ENCODE measurements around the gene PNPLA8.
"Not testable (repeated sequence)": the region's sequence is repeated elsewhere in the genome, so short reads cannot be mapped to it uniquely, and the experiment has no call there.

Gene PNPLA8

GRCh38 chr7:108468246-108468645 lies 57.7 kb downstream of the PNPLA8 start:
- no peak for DNase-seq

DNA sequence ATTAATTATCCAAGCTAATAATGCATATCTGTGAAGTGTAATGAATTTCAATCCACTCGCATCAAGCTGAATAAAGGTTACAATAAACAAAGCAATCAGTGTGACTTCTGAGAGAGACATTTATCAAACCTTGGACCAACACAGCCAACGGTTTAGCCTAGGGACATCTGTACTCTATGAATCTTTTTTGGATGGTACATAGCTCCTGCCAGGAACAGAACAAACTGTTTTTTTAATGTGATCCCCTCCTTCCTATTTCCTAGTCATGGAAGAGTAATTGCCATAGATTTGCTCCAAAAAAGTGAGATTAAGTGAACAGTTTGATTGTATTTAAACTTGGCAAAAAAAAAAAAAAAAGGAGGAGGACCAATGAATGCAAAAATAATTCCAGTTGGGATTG lies 58.5 kb downstream of the PNPLA8 start:
- DNase-seq, result no peak

- DNase-seq, result not testable (repeated sequence)
Measured at GRCh38 chr7:108466322-108466721, 59.6 kb downstream of the PNPLA8 start.

DNA sequence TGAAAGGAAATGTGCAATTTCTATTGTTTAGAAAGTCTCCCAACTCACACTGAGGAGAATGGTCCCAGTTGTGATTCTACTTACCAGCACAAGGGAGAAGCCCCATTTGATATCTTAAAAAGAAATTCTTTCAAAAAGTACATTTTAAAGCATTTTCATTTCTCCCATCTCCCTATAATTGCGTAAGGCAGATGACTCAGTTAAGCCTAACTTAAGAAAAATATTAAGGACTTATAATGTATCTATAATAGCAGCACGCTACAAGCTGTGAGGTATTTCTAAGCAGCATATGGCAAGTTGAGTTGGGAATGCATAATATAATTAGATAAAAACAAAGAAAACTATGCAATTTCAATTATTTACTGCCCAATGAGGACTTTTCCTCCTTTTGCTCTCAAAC lies 61.2 kb downstream of the PNPLA8 start:
- DNase-seq, result no peak

GRCh38 chr7:108463613-108464012 lies 62.3 kb downstream of the PNPLA8 start:
- no peak for DNase-seq

DNA sequence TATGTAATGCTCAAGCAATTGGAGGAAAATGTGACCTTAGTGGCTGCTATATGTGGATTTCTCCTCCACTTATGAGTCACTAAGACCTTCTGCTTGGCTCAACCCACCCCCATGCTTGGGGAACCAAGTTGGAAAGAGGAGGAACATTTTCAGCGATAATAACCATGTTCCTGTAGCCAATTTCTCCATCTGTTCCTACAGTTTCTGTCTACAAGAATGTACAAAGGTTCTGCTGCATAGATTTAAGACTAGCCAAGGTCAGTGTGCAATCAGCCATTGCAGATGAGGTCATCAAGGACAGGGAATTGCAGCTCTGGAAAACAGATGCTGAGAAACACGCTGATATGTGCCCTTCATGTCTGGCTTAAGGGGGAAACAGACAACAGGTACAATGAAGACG lies 64.1 kb downstream of the PNPLA8 start:
- DNase-seq, result no peak

- no peak for DNase-seq
Measured at GRCh38 chr7:108460964-108461363, 65.0 kb downstream of the PNPLA8 start.

DNA sequence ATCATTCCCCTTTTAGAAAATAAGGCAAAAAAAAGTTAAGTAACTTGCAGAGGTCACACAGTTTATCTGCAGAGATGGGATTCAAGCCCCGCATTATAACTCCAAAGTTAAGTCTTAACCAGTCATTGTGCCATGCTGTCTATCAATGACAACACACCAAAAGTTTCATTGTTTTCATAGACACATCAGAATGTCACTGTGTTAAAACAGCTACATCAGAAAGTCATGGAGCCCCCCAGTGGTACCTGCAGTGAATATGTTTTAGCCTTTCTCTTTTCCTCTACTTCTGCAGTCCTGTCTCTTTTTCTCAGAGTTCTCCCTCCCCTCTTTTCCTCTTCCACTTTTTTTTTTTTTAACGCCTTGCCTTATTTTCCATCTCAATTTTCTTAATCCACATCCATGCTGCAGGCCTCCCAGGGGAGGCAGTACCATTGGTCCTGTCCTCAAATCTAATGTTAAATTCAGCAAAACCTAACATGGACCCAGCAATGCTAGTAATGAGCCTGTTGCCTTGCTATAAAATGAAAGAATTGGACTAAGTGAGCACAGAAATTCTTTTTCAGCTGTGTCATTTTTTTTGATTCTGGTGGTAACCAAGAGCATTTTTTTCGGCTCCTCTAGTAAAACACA lies 65.9 kb downstream of the PNPLA8 start:
- peak; percentile 29 for DNase-seq

DNA sequence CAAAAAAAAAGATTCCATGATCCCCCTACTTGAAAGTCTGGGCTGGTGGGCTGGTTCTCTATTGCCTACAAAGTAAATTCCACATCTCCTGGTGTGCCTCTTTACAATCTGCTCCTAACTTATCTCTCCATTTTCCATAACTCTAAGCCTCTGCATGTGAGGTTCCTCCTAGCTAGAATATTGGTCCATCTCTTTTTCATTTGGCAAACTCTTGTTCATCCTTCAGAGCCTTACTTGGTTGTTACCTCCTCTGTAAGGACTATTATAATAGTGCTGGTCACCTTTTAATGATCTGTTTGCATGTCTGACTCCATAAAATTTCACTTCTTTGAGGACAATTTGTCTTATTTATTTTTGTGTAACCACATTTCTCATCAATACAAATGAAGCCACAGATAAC lies 68.1 kb downstream of the PNPLA8 start:
- no peak for DNase-seq

GRCh38 chr7:108456845-108457540 lies 68.9 kb downstream of the PNPLA8 start:
- DNase-seq, result no peak

DNA sequence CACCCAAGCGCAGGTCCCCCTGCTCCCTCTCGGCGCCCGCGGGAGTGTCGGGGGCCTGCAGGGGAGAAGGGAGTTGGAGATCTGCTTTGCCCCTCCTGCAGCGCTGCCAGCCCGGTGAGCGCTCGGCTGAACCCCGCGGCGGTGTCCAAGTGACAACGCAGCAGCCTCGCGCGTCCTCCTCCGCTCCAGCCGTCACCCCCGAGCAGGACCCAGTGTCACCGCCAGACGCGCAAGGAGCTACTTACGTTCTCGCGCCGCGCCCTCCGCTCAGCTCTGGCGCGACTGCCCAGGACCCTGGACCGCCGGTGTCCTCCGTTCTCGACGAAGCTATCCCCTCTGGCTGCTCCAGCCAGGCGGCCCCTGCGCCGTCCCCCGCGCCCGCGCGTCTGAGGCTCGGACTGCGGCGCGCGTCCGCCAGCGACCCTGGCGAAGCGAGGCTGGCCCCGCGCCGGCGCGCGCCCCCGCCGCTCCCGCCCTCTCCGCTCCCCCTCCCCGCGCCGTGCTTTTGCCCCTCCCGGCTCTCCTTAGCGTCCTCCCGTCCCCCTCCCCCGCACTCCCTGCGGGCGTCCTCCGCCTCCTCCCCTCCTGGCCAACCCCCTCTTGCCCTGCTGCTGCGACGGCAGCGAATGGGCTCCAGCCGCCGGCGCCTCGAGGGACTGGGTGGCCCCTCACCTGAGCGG lies 69.8 kb downstream of the PNPLA8 start, which contains the start of gene NRCAM:
Gene NRCAM, minus strand, starts transcription at position 439 of the 680 bp plus-strand sequence. CDS start 216,372 bp downstream, outside the sequence.
- peak; percentile 79 for DNase-seq

GRCh38 chr7:108455551-108455997 lies 70.4 kb downstream of the PNPLA8 start:
- no peak for DNase-seq

GRCh38 chr7:108454674-108455550 lies 71.0 kb downstream of the PNPLA8 start:
- DNase-seq, result no peak

DNA sequence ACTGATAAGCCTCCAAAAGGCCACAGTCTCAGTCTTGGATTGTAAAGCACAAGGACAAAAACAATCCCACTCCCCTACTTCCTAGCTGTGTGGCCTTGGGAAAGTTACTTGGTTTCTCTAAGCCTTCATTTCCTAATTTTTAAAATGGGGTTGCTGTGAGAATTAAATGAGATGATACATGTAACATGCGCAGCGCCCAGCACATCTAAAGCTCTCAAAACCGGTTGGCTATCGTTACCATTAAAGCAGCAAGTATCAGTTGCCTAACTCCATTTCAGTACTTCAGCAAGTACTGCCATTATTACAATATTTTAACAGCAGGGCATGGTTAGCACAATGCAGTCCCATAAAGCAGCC lies 71.6 kb downstream of the PNPLA8 start:
- no peak for DNase-seq

- no peak for DNase-seq
Measured at GRCh38 chr7:108453320-108453719, 72.6 kb downstream of the PNPLA8 start.

DNA sequence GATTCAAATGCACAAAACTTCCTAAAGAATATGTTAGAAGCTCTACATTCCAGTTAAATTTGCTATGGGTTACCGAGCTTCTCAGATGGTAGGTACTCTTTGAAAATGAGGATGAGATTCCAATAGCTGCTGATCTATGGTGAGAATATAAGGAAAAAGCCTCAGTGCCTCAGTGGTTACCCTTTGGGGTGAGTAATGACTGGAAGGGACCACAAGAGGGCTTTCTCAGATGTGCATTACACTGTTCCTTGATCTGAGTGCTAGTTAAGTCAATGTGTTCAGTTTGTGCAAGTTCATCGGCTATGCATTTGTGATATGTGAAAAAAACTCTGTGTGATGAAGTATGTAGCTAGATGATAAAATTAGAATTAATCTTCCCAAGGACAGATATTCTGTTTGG lies 73.2 kb downstream of the PNPLA8 start:
- no peak for DNase-seq

DNA sequence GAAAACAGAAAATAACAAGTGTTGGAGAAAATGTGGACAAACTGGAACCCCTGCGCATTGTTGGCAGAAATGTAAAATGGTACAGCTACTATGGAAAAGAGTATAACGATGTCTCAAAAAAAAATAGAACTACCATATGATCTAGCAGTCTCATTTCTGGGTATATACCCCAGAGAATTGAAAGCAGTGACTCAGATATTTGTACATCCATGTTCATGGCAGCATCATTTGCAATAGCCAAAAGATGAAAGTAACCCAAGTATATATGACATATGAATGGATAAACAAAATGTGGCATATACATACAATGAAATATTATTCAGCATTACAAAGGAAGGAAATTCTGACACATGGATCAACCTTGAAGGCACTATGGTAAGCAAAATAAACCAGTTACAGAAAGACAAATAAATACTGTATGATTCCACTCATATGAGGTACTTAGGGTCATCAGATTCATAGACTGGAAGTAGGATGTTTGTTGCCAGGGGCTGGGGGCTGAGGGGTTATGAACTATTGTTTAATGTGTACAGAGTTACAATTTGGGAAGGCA lies 74.6 kb downstream of the PNPLA8 start:
- DNase-seq, result no peak

GRCh38 chr7:108450160-108450559 lies 75.8 kb downstream of the PNPLA8 start:
- DNase-seq, result no peak

DNA sequence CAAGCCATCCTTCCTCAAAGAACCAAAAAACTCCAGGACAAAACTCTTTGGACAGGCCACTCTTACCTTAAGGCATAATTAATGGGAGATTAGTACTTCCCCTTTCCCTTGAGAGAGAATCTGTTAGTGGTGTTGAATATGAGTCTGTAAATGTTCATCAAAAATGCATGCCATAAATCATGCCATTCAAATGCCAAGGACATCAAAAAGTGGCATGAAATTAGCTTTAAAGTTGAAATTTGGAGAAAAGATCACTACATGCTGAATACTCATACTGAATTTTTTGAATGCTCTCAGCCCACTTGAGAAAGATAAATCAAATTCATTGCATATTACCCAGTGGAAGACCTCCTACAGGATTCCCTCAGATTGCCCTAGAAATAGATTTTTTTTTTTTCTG lies 76.4 kb downstream of the PNPLA8 start:
- DNase-seq, result no peak

DNA sequence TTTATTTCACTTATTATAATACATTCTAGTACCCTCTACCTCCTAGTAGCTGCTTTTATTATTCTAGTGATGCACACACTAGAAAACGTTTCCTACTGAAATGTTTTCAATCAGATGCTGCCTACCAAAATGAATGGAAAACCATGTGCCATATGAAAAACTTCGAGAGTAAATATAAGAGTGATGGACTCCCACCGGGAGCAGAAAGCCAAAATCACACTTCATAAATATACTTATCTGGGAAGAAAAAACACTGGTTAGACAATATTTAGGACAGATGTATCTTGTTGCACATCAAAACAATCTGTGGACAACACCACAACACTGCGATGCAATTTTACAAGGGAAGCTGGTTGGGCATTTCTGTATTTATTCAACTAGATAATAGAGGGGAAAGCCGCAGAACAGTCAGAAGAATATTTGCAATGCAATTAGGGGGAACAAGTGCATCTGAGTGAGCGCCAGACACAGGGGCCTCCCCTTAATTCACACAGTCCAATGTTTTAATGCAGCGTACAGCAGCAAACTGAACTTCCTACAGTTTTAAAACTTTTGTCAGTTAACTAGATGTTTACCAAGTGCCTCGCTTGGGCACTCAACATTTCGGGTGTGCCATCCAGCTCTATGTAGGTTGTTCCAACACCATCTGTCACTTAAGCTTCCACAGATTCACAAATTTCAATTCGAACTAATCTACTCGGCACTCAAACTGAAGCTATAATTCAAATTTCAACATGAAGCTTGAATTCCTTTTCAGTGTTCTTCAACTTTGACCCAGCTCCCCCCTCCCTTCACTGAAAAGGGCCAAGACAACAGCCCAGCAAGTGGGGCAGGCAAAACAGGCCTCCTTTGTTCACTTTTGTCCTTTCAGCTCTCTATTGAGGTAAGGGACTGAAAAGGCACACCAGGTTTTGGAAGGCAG lies 77.1 kb downstream of the PNPLA8 start:
- peak; percentile 68 for DNase-seq

GRCh38 chr7:108442039-108442568 lies 83.8 kb downstream of the PNPLA8 start:
- no peak for DNase-seq
